ENCODE measurements around the gene COLEC11. TPM values are rescaled to one million over a fixed set of nuclear protein-coding genes. Genes with fewer than 3 reads are reported as not detected.
A peak's percentile ranks its signal among the peaks of the same experiment; 100 is the strongest.

COLEC11 gene
- total and polyA plus RNA-seq, 2 of the 13 experiments (the other 11 are each of a cell fraction or from before 2014, with no cell fraction given): 1.5 to 3.0 TPM

- TF ChIP-seq ZBTB21 (CRISPR knock-in tag; IDR thresholded peaks at IDR 0.05) (no peak), ARID3A (IDR thresholded peaks at IDR 0.05; ENCODE audit: low read depth, low read length) (no peak), JDP2 (CRISPR knock-in tag; IDR thresholded peaks at IDR 0.05; ENCODE audit: borderline replicate concordance) (no peak), TBL1XR1 (IDR thresholded peaks at IDR 0.05; ENCODE audit: borderline replicate concordance, low read length, partially characterized antibody) (no peak), HIVEP1 (CRISPR knock-in tag; IDR thresholded peaks at IDR 0.05) (no peak), ZNF207 (IDR thresholded peaks at IDR 0.05; ENCODE audit: borderline replicate concordance) (no peak), RBM22 (optimal IDR thresholded peaks at IDR 0.05; ENCODE audit: low read length) (no peak), PATZ1 (CRISPR knock-in tag; IDR thresholded peaks at IDR 0.05) (no peak), GLMP (CRISPR knock-in tag; IDR thresholded peaks at IDR 0.05; ENCODE audit: borderline replicate concordance) (no peak), CAMTA2 (CRISPR knock-in tag; IDR thresholded peaks at IDR 0.05; ENCODE audit: borderline replicate concordance) (no peak), DNMT3B (CRISPR knock-in tag; conservative IDR thresholded peaks at IDR 0.05) (no peak), SAP130 (CRISPR knock-in tag; IDR thresholded peaks at IDR 0.05; ENCODE audit: low read depth) (peak; percentile 23; the same call in 1 of the 2 replicates), PHB2 (IDR thresholded peaks at IDR 0.05; ENCODE audit: partially characterized antibody) (no peak), FOXO1 (CRISPR knock-in tag; IDR thresholded peaks at IDR 0.05) (0 out of 2 replicates have a peak, but pooled peaks have one; percentile 23), ZNF841 (CRISPR knock-in tag; IDR thresholded peaks at IDR 0.05; ENCODE audit: borderline replicate concordance) (no peak), MED1 (CRISPR knock-in tag; IDR thresholded peaks at IDR 0.05) (no peak), ZBTB37 (CRISPR knock-in tag; IDR thresholded peaks at IDR 0.05) (no peak), THYN1 (CRISPR knock-in tag; IDR thresholded peaks at IDR 0.05; ENCODE audit: borderline replicate concordance, low read depth) (no peak), ZNF260 (CRISPR knock-in tag; IDR thresholded peaks at IDR 0.05; ENCODE audit: borderline replicate concordance, low read depth) (no peak), TRAFD1 (CRISPR knock-in tag; IDR thresholded peaks at IDR 0.05; ENCODE audit: borderline replicate concordance) (no peak)
Measured at GRCh38 chr2:3628800-3629199, 33.9 kb downstream of the COLEC11 start (continued).
